HL-60 (cell line): ENCODE results near the gene ZNF184.

Experiments used
- DNase-seq, 2 experiments: peaks; one replicate each; pipeline ENCODE4 v3.0.0-alpha.2; 2010 to 2020; ENCODE audit warnings: low read depth in 1 of 2, low spot score in 1 of 2
- H3K27ac ChIP-seq: fragments of 250-450 bp; sonication (Bioruptor Pico); replicated peaks from 2 replicates; pipeline ENCODE4 v1.5.1; 2020; ENCODE audit warnings: mild to moderate bottlenecking, moderate library complexity
- H3K27me3 ChIP-seq: fragments of 250-450 bp; sonication (Bioruptor Pico); 2 replicates; pipeline ENCODE4 v1.5.1; 2021; ENCODE audit warnings: mild to moderate bottlenecking, moderate library complexity; ENCODE audit not compliant: insufficient read depth, poor library complexity, severe bottlenecking
- H3K4me3 ChIP-seq: replicated peaks from 2 replicates; pipeline ENCODE4 v1.5.1; 2011; ENCODE audit warnings: mild to moderate bottlenecking, control low read depth, low read length; ENCODE audit not compliant: insufficient read depth
- GABPA ChIP-seq: IDR thresholded peaks from 2 replicates; pipeline ENCODE4 v1.6.1; 2012; ENCODE audit warnings: low read depth
- POLR2AphosphoS5 ChIP-seq: IDR thresholded peaks from 2 replicates; pipeline ENCODE4 v1.6.1; 2012; ENCODE audit warnings: low read depth
- SPI1 ChIP-seq: IDR thresholded peaks from 2 replicates; pipeline ENCODE4 v1.6.1; 2012; ENCODE audit warnings: low read depth, mild to moderate bottlenecking, borderline replicate concordance
- TF ChIP-seq, protein P1 (sequence below): IDR thresholded peaks from one replicate; pipeline ENCODE4 v1.5.1; 2011; ENCODE audit warnings: low read length, control low read depth, inconsistent platforms; ENCODE audit not compliant: insufficient read depth
- TF ChIP-seq, protein P2 (sequence below): IDR thresholded peaks from 2 replicates; pipeline ENCODE4 v1.6.1; 2012; ENCODE audit warnings: low read depth; ENCODE audit not compliant: insufficient replicate concordance

The ZNF184 gene

DNA sequence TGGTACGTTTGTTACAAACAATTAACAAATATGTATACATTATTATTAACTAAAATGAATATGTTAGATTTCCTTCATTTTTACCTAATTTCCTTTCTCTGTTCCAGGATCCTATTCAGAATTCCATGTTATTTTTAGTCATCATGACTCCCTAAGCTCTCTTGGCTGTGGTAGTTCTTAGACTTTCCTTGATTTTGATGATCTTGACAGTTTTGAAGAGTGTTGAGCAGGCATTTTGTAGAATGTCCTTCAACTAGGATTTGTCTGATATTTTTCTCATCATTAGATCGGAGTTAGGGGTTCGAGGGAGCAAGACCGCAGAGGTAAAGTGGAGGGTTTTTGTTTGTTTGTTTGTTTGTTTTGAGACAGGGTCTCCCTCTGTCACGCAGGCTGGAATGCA, 44.3 kb upstream of the ZNF184 start:
- no peak overlapping the region for H3K27ac ChIP-seq
- TF ChIP-seq SPI1 (no peak), POLR2AphosphoS5 (no peak), GABPA (no peak)
- TF ChIP-seq, protein P1, sequence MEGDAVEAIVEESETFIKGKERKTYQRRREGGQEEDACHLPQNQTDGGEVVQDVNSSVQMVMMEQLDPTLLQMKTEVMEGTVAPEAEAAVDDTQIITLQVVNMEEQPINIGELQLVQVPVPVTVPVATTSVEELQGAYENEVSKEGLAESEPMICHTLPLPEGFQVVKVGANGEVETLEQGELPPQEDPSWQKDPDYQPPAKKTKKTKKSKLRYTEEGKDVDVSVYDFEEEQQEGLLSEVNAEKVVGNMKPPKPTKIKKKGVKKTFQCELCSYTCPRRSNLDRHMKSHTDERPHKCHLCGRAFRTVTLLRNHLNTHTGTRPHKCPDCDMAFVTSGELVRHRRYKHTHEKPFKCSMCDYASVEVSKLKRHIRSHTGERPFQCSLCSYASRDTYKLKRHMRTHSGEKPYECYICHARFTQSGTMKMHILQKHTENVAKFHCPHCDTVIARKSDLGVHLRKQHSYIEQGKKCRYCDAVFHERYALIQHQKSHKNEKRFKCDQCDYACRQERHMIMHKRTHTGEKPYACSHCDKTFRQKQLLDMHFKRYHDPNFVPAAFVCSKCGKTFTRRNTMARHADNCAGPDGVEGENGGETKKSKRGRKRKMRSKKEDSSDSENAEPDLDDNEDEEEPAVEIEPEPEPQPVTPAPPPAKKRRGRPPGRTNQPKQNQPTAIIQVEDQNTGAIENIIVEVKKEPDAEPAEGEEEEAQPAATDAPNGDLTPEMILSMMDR: no peak
- TF ChIP-seq, protein P2, sequence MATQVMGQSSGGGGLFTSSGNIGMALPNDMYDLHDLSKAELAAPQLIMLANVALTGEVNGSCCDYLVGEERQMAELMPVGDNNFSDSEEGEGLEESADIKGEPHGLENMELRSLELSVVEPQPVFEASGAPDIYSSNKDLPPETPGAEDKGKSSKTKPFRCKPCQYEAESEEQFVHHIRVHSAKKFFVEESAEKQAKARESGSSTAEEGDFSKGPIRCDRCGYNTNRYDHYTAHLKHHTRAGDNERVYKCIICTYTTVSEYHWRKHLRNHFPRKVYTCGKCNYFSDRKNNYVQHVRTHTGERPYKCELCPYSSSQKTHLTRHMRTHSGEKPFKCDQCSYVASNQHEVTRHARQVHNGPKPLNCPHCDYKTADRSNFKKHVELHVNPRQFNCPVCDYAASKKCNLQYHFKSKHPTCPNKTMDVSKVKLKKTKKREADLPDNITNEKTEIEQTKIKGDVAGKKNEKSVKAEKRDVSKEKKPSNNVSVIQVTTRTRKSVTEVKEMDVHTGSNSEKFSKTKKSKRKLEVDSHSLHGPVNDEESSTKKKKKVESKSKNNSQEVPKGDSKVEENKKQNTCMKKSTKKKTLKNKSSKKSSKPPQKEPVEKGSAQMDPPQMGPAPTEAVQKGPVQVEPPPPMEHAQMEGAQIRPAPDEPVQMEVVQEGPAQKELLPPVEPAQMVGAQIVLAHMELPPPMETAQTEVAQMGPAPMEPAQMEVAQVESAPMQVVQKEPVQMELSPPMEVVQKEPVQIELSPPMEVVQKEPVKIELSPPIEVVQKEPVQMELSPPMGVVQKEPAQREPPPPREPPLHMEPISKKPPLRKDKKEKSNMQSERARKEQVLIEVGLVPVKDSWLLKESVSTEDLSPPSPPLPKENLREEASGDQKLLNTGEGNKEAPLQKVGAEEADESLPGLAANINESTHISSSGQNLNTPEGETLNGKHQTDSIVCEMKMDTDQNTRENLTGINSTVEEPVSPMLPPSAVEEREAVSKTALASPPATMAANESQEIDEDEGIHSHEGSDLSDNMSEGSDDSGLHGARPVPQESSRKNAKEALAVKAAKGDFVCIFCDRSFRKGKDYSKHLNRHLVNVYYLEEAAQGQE: no peak
- no peak for DNase-seq
- no peaks in the 10 kb centered on the region for H3K27me3 ChIP-seq
- H3K4me3 ChIP-seq: no peak overlapping the region

DNA sequence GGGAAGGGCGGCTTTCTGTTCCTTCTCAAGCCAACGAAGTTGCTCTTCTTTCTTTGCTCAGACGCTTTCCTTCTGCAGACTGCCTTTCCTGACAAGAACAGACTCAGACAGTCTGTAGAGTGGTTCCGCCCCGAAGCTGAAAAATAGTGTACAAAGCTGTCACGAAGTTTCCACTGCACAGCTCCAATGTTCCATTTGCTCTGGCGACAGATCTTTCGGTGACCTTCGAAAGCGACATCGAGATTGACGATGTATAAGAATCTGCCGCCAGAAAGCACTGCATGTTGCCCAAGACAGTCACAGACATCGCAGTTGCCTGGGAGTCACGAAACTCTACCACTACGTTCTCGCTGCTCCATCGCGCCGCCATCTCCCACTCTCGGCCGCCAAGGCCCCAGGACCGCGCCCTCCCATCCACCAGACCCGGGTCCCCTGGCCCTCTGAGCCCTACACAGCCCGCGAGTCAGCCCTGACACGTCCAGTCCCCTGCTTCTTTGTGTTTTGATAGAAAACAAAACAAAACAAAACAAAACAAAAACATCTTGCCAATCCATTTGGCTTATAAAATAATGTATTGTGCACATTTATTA, 42.1 kb upstream of the ZNF184 start:
- Histone ChIP-seq H3K4me3 (no peak overlapping the region), H3K27me3 (no peaks in the 10 kb centered on the region), H3K27ac (no peak overlapping the region)
- DNase-seq: no peak
- TF ChIP-seq SPI1 (no peak), POLR2AphosphoS5 (no peak), GABPA (no peak)
- TF ChIP-seq, protein P2: no peak
- TF ChIP-seq, protein P1: no peak

DNA sequence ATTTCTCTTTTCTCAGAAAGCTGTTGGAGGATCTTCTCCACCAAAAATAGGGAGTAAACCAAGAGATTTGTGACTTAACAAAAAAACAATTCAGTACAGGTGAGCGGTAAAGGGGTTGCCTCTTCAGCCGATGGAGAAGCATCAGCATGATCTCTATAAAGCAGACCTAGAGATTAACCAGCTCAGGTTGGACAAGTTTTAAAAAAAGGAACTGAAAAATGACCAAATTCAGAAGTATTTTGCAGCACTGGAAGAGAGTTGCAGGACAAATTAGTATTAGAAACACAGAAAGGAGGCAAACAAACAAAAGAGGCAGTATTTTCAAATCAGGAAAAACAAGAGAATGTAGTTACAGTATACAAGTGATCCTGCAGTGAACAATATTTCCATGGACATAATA, 39.6 kb upstream of the ZNF184 start:
- Histone ChIP-seq H3K4me3 (no peak overlapping the region), H3K27ac (no peak overlapping the region), H3K27me3 (no peaks in the 10 kb centered on the region)
- no peak for DNase-seq
- TF ChIP-seq GABPA: no peak
- peak; percentile 38; the same call in 1 of the 2 replicates for TF ChIP-seq SPI1

DNA sequence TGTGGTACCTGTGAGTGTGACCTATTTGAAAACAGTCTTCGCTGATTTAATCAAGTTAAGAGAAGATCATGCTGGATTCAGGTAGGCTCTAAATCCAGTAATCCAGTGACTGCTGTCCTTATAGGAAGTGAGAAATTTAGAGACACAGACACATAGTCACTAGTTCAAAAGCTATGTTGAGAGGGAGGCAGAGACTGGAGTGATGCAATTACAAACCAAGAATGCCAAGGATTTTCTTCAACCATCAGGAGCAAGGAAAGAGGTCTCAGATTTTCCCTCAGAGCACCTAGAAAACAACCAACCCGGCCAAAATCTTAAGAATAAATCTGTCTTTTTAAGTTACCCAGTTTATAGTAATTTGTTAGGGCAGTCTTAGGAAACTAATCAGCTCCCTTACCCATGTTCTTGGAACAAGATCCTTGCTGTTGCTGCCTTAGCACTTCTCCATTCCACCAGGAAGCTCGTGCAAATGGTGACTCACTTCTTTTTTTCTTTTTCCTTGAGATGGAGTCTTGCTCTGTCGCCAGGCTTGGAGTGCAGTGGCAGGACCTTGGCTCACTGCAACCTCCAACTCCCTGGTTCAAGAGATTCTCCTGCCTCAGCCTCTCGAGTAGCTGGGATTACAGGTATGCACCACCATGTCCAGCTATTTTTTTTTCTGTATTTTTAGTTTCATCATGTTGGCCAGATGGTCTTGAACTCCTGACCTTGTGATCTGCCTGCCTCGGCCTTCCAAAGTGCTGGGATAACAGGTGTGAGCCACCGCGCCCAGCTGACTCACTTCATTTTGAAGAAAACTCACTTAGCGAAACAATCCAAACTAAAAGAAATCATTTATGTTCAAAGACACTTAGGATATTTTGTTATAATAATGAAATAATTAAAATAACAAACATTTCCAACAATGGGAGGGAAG, 34.4 kb upstream of the ZNF184 start:
- no peaks in the 10 kb centered on the region for H3K27me3 ChIP-seq
- DNase-seq: no peak
- no peak overlapping the region for H3K27ac ChIP-seq
- no peak for TF ChIP-seq GABPA
- TF ChIP-seq, protein P1: no peak
- TF ChIP-seq, protein P2: no peak
- no peak; the same call in 1 of the 2 replicates for TF ChIP-seq SPI1
- no peak overlapping the region for H3K4me3 ChIP-seq
